BLaER1 treated with 17β-estradiol and CSF1 and Interleukin-3, amounts not matched to agents 10 nM and 100 nM (cell line): ENCODE results near the gene POC1A.

Source experiments
- H3K27ac ChIP-seq, 11 experiments: shearing (Covaris generic); formaldehyde crosslinking; 2 replicates each; pipeline ENCODE4 v1.8.1; 2022
- H3K27me3 ChIP-seq, 11 experiments: shearing (Covaris generic); formaldehyde crosslinking; 2 replicates each; pipeline ENCODE4 v1.8.1; 2022
- H3K36me3 ChIP-seq, 11 experiments: shearing (Covaris generic); formaldehyde crosslinking; 2 replicates each; pipeline ENCODE4 v1.8.1; 2022
- H3K4me1 ChIP-seq, 10 experiments: shearing (Covaris generic); formaldehyde crosslinking; 2 replicates each; pipeline ENCODE4 v1.8.1; 2022
- H3K4me2 ChIP-seq, 11 experiments: shearing (Covaris generic); formaldehyde crosslinking; 2 replicates each; pipeline ENCODE4 v1.8.1; 2022
- H3K4me3 ChIP-seq, 10 experiments: shearing (Covaris generic); formaldehyde crosslinking; 2 replicates each; pipeline ENCODE4 v1.8.1; 2022
- H3K9ac ChIP-seq, 11 experiments: shearing (Covaris generic); formaldehyde crosslinking; 2 replicates each; pipeline ENCODE4 v1.8.1; 2022
- H3K9me3 ChIP-seq, 11 experiments: shearing (Covaris generic); formaldehyde crosslinking; replicated peaks in 1 of 11; 2 replicates each; pipeline ENCODE4 v1.8.1; 2022
- H4K20me1 ChIP-seq, 11 experiments: shearing (Covaris generic); formaldehyde crosslinking; 2 replicates each; pipeline ENCODE4 v1.8.1; 2022
- Cebpa-rat ChIP-seq, 11 experiments: shearing (Covaris generic); IDR thresholded peaks; 2 replicates each; pipeline ENCODE4 v1.8.1; 2022

POC1A gene

DNA sequence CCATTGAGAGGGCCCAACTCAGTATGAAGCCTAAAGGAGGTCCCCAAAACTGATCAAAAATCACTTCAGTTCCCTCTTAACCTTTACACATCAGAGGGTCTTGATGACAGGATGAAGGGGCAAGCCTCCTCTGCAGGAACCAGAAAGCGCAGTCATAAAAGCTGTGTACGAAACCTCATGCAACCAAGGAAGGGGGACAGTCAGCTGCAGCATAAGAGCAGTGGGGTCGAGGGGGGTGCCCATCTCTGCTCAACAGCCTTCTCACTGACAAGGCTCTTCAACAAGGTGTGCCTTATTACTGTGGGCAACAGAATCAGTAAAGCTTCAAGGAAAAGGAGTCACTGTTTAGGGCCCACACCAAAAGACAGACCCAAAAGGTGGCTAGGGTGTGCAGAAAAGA is 3.9 kb downstream of the POC1A start:
- Histone ChIP-seq H3K9me3 (no peaks in the 10 kb centered on the region), H4K20me1 (peaks cover 0 to 14% (median 0%) of the 10 kb centered on the region in 11 experiments; a peak in 3 of 22 replicates), H3K27me3 (no peaks in the 10 kb centered on the region), H3K36me3 (peaks cover 11 to 67% (median 58%) of the 10 kb centered on the region in 11 experiments; a peak in 21 of 22 replicates), H3K9ac (peak overlapping the region in 5 of 11 experiments; percentile 18 to 51 (median 33); a peak in 6 of 22 replicates), H3K4me1 (peaks cover 14 to 25% (median 20%) of the 10 kb centered on the region in 10 experiments), H3K27ac (0 out of 22 replicates have a peak overlapping the region, but pooled peaks of 1 of the 11 experiments have one; percentile 4), H3K4me2 (no peak overlapping the region), H3K4me3 (no peak overlapping the region)
- no peak for TF ChIP-seq Cebpa-rat (IDR thresholded peaks at IDR 0.05)

DNA sequence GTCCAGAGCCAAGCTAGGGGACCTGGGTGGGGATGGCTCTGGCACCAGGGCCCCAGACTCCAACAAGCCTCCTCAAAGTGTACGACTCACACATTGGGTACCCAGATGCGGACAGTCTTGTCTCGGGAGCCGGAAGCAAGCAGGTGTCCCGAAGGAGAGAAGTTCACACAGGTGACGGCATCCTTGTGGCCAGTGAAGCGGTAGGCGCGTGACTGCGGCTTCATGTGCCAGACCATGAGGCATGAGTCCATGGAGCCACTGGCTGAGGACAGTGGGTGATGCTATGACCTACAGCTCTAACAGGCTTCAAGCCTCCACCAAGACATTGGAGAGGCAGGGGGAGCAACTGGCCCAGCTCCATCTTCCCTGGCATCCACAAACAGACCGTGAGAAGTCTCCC is 4.5 kb downstream of the POC1A start:
- no peak for TF ChIP-seq Cebpa-rat (IDR thresholded peaks at IDR 0.05)
- peaks cover 10 to 20% (median 15%) of the 10 kb centered on the region in 10 experiments for H3K4me1 ChIP-seq
- H3K9ac ChIP-seq: peak overlapping the region in 5 of 11 experiments; percentile 4 to 37 (median 33); a peak in 3 of 22 replicates
- H3K27me3 ChIP-seq: no peaks in the 10 kb centered on the region
- peaks cover 0 to 20% (median 0%) of the 10 kb centered on the region in 11 experiments; a peak in 3 of 22 replicates for H4K20me1 ChIP-seq
- no peak overlapping the region for H3K27ac ChIP-seq
- H3K36me3 ChIP-seq: peaks cover 13 to 74% (median 64%) of the 10 kb centered on the region in 11 experiments; a peak in 21 of 22 replicates
- H3K9me3 ChIP-seq: no peaks in the 10 kb centered on the region
- no peak overlapping the region for H3K4me2 ChIP-seq
- H3K4me3 ChIP-seq: no peak overlapping the region

DNA sequence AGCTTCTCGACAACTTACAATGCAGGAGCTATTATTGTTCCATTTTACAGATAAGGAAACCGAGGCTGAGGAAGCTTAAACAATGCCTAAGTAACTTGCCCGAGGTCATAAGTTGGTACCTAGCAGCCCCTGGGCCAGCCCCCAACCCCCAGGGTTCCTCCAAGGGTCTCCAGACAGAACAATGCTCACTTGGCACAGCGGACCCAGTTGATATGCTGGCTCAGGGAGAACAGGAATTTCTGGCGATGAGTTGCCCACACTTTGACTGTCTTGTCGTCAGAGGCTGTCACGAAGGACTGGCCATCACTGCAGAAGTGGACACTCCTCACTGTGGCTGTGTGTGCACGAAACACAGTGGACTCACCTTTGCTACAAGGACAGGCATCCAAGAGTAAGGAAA is 5.2 kb downstream of the POC1A start:
- H3K36me3 ChIP-seq: peaks cover 13 to 77% (median 67%) of the 10 kb centered on the region in 11 experiments; a peak in 21 of 22 replicates
- no peak for TF ChIP-seq Cebpa-rat (IDR thresholded peaks at IDR 0.05)
- 0 out of 22 replicates have a peak overlapping the region, but pooled peaks of 1 of the 11 experiments have one; percentile 25 for H3K9ac ChIP-seq
- H3K4me2 ChIP-seq: no peak overlapping the region
- H3K9me3 ChIP-seq: no peaks in the 10 kb centered on the region
- no peak overlapping the region for H3K4me3 ChIP-seq
- H3K4me1 ChIP-seq: peaks cover 13 to 25% (median 18%) of the 10 kb centered on the region in 10 experiments
- H3K27ac ChIP-seq: no peak overlapping the region
- H4K20me1 ChIP-seq: peaks cover 0 to 23% (median under 1%) of the 10 kb centered on the region in 11 experiments; a peak in 7 of 22 replicates
- H3K27me3 ChIP-seq: no peaks in the 10 kb centered on the region

DNA sequence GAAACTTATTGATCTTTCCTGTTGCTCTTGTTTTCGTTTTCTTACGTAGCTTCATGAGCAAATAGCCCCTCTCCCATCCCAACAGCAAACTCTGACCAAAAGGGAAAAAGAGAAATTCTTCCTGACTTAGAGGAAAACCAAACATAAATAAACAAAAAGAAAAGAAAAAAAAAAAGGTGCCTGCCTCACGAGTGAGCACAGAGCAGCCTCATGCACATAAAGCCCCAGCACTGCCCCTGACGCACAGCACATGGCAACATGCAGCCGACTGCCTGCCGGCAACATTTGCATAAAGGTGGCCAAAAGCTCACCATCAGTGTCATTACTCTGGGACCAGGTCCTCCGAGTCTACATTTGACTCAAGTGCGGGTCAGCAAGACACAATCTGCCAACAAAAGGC is 6.4 kb downstream of the POC1A start:
- no peak overlapping the region for H3K4me3 ChIP-seq
- no peak overlapping the region for H3K27ac ChIP-seq
- H4K20me1 ChIP-seq: peaks cover 0 to 34% (median 6%) of the 10 kb centered on the region in 11 experiments; a peak in 9 of 22 replicates
- H3K9ac ChIP-seq: peak overlapping the region in 3 of 11 experiments; percentile 17 to 28 (median 18); a peak in 5 of 22 replicates
- H3K9me3 ChIP-seq: no peaks in the 10 kb centered on the region
- H3K36me3 ChIP-seq: peaks cover 13 to 82% (median 76%) of the 10 kb centered on the region in 11 experiments; a peak in 21 of 22 replicates
- H3K4me2 ChIP-seq: no peak overlapping the region
- TF ChIP-seq Cebpa-rat (IDR thresholded peaks at IDR 0.05): no peak
- peaks cover 6 to 21% (median 12%) of the 10 kb centered on the region in 10 experiments for H3K4me1 ChIP-seq
- no peaks in the 10 kb centered on the region for H3K27me3 ChIP-seq

DNA sequence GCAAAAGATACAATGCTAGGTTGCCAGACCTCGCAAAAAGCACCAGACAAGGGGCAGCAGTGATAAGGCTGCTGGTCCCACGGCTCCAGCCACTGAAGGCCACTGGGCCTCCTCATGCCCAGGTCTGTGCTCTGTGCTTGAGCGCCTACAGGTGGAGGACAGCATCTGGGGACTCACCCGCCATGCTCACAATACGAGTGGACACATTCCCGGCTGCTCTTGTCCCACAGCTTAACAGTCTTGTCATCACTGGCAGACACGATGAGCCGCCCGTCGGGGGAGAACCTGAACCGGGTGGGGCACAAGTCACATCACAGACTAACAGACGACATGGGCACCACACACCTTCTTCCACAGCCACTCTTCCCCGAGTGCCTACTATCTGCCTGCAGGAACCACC is 7.4 kb downstream of the POC1A start:
- no peak overlapping the region for H3K4me3 ChIP-seq
- H3K27me3 ChIP-seq: no peaks in the 10 kb centered on the region
- H4K20me1 ChIP-seq: peaks cover 0 to 34% (median 6%) of the 10 kb centered on the region in 11 experiments; a peak in 9 of 22 replicates
- H3K9me3 ChIP-seq: no peaks in the 10 kb centered on the region
- H3K4me1 ChIP-seq: peaks cover 6 to 15% (median 8%) of the 10 kb centered on the region in 10 experiments
- H3K27ac ChIP-seq: no peak overlapping the region
- H3K36me3 ChIP-seq: peaks cover 13 to 88% (median 83%) of the 10 kb centered on the region in 11 experiments; a peak in 21 of 22 replicates
- no peak for TF ChIP-seq Cebpa-rat (IDR thresholded peaks at IDR 0.05)
- no peak overlapping the region for H3K4me2 ChIP-seq
- H3K9ac ChIP-seq: no peak overlapping the region; a peak in 1 of 22 replicates

DNA sequence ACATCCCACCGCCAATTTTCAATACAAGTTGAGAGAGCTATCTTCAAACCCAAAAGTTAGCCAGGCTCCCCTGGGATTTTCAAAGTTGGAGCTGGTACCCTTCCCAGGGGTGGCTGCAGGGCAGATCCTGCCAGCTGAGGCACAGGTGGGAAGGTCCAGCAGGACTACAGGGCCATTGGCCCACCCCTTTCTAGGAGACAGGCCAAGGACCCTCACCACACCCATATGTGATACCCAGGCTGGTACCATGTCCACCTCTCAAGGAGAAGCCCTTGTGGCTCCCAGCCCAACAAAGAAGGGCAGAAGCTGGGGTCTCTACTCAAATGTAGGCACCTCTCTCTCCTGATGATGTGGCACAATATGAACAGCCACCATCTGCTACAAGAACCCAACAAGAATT is 8.0 kb downstream of the POC1A start:
- TF ChIP-seq Cebpa-rat (IDR thresholded peaks at IDR 0.05): no peak
- Histone ChIP-seq H3K9ac (peak overlapping the region in 1 of 11 experiments; percentile 2; a peak in 1 of 22 replicates), H3K4me1 (peaks cover 6 to 15% (median 8%) of the 10 kb centered on the region in 10 experiments), H3K27ac (no peak overlapping the region), H4K20me1 (peaks cover 0 to 37% (median 6%) of the 10 kb centered on the region in 11 experiments; a peak in 9 of 22 replicates), H3K4me2 (no peak overlapping the region), H3K9me3 (no peaks in the 10 kb centered on the region), H3K4me3 (no peak overlapping the region), H3K36me3 (peaks cover 13 to 94% (median 88%) of the 10 kb centered on the region in 11 experiments; a peak in 21 of 22 replicates), H3K27me3 (no peaks in the 10 kb centered on the region)

DNA sequence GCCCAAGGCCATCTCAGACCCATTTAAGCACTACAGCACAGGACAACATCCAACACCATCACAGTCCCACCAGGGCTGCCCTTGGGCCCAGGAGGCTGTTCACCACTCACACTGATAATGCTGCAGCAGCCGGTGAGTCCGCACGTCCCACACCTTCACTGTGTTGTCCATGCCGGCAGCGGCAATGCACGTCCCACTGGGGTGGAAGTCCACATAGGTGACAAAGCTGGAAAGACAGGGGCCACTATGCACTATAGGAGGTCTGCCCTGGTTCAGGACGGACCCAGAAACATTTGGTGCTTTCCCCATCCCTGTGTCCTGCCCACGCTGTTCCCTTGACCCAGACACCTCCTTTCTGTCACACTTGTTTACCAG is 8.5 kb downstream of the POC1A start:
- peaks cover 6 to 15% (median 8%) of the 10 kb centered on the region in 10 experiments for H3K4me1 ChIP-seq
- H3K27ac ChIP-seq: no peak overlapping the region
- H3K9ac ChIP-seq: peak overlapping the region in 1 of 11 experiments; percentile 2; a peak in 1 of 22 replicates
- H3K36me3 ChIP-seq: peaks cover 13 to 95% (median 89%) of the 10 kb centered on the region in 11 experiments; a peak in 21 of 22 replicates
- H3K4me2 ChIP-seq: no peak overlapping the region
- no peaks in the 10 kb centered on the region for H3K9me3 ChIP-seq
- no peak overlapping the region for H3K4me3 ChIP-seq
- H4K20me1 ChIP-seq: peaks cover 0 to 41% (median 6%) of the 10 kb centered on the region in 11 experiments; a peak in 9 of 22 replicates
- no peaks in the 10 kb centered on the region for H3K27me3 ChIP-seq
- TF ChIP-seq Cebpa-rat (IDR thresholded peaks at IDR 0.05): no peak

DNA sequence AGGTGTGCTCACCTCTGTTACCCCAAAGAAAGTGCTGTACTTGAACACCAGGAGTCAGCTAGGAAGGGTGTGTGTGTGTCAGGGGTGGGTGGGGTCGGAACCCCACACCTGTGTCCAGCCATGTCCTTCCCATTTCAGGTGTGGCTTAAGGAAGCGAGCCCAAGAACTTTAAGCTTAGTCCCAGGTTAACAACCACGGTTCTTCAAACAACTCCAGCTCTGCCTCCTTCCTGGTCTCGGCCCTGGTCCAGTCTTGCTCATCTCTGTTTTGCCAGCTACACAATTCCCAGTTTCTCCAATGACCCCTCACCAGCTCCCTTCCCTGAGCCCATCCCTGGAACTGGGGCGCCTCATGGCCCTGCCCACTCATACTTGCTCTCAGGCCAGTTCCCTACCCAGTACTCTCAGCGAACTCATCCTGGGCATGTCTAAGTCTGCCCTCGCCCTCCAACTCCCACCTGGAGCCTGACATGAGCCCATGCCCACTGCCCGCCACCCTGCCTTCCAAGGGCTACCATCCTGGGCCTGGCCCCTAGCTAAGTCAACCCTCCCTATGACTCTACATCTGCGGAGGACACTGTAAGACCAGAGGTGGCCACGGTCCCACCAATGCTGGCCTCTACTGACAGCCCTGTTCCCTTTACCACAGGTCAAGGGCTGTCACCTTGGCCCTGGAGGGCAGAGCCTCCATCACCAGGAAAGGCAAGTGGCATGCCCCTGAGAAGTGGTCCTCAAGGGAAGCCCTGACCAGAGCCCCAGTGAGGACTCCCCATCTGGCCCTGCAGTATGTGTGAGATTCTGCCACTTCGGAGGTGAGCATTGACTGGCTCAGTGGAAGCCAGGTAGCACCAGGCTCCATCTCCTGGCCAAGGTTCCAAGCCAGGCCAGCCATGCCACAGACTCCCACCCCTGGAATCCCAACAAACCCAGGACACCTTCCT is 9.2 kb downstream of the POC1A start:
- Histone ChIP-seq H3K9ac (peak overlapping the region in 1 of 11 experiments; percentile 11; a peak in 1 of 22 replicates), H3K4me2 (no peak overlapping the region), H3K27ac (no peak overlapping the region), H3K27me3 (no peaks in the 10 kb centered on the region), H4K20me1 (peaks cover 0 to 48% (median 6%) of the 10 kb centered on the region in 11 experiments; a peak in 9 of 22 replicates), H3K4me3 (no peak overlapping the region), H3K9me3 (no peaks in the 10 kb centered on the region), H3K4me1 (peaks cover 6 to 14% (median 8%) of the 10 kb centered on the region in 10 experiments), H3K36me3 (peaks cover 13 to 95% (median 89%) of the 10 kb centered on the region in 11 experiments; a peak in 21 of 22 replicates)
- no peak for TF ChIP-seq Cebpa-rat (IDR thresholded peaks at IDR 0.05)
